Large intestine (tissue), 3 donors: ENCODE measurements around the gene FOSL2. TPM values are rescaled to one million over a fixed set of nuclear protein-coding genes. Genes with fewer than 3 reads are reported as not detected.

Experiments
- DNase-seq, 2 donors: peaks; one replicate each; pipeline versions ENCODE4 v3.0.0 to v3.0.0-alpha.2; 2013
- H3K27ac ChIP-seq: one replicate; pipeline ENCODE4 v1.5.1; 2013; ENCODE audit warnings: low read length
- H3K27me3 ChIP-seq: 2 replicates; pipeline ENCODE4 v1.6.1; 2013; ENCODE audit warnings: low read length; ENCODE audit not compliant: control insufficient read depth, insufficient read depth
- H3K36me3 ChIP-seq: 2 replicates; pipeline ENCODE4 v1.6.1; 2013; ENCODE audit warnings: low read length; ENCODE audit not compliant: control insufficient read depth, insufficient read depth
- H3K4me1 ChIP-seq: one replicate; pipeline ENCODE4 v1.6.1; 2013; ENCODE audit warnings: low read length; ENCODE audit not compliant: control insufficient read depth, insufficient read depth
- H3K4me3 ChIP-seq: one replicate; pipeline ENCODE4 v1.5.1; 2013; ENCODE audit warnings: low read length
- H3K9me3 ChIP-seq: one replicate; pipeline ENCODE4 v1.6.1; 2013; ENCODE audit warnings: mild to moderate bottlenecking, low read depth, low read length, moderate library complexity; ENCODE audit not compliant: control insufficient read depth
- WGBS: methylation state at CpG from one replicate; pipeline ENCODE4 v1.1.5; 2013; ENCODE audit warnings: low lambda C conversion rate; ENCODE audit not compliant: insufficient coverage; 5-methylcytosine and 5-hydroxymethylcytosine counted together
- polyA plus RNA-seq: library from polyadenylated mRNA; unstranded; fragments of 120-200 nt; gene quantifications from one replicate; pipeline ENCODE4 v1.2.1, GENCODE V29; 2013

Gene FOSL2
- polyA plus RNA-seq, 1 donor, result 57.5 TPM

DNA sequence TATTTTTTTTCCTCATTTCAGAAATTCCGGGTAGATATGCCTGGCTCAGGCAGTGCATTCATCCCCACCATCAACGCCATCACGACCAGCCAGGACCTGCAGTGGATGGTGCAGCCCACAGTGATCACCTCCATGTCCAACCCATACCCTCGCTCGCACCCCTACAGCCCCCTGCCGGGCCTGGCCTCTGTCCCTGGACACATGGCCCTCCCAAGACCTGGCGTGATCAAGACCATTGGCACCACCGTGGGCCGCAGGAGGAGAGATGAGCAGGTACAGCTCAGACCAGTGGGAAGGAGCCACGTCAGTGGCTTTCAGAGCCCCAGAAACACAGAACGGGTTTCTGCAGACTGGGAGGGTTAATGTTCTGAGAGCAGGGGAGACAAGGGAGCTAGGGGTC, 11.4 kb downstream of the FOSL2 start:
- H3K9me3 ChIP-seq, result no peaks in the 10 kb centered on the region
- no peak for DNase-seq
- H3K36me3 ChIP-seq, result peaks cover 95% of the 10 kb centered on the region
- no peak overlapping the region for H3K27ac ChIP-seq
- WGBS, result 83% methylated on average over 1 of the region's 11 CpGs
- peaks cover 33% of the 10 kb centered on the region for H3K4me1 ChIP-seq
- H3K27me3 ChIP-seq, result no peaks in the 10 kb centered on the region
- H3K4me3 ChIP-seq, result no peak overlapping the region

DNA sequence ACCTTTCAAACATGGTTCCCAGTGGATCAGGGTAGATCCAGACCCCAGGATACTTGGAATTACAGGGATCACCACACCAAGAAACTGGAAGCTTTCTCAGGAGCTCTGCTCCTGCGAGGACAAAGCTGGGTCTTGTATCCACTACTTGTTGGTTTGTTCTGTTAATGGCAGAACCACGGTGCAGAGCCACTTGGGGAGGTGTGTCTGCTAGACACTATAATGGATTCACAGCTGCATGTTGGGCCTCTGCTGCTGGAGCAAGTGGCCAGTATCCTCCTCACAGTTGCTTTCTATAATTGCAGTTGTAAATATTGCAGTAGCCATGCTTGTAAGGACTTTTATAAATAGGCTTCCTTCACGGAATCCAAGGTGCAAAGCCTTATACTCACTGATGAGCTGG, 12.9 kb downstream of the FOSL2 start:
- no peak for DNase-seq
- H3K9me3 ChIP-seq, result no peaks in the 10 kb centered on the region
- no peaks in the 10 kb centered on the region for H3K27me3 ChIP-seq
- WGBS, result no CpG with 5 or more reads among the region's 3 CpGs
- no peak overlapping the region for H3K4me3 ChIP-seq
- peaks cover 19% of the 10 kb centered on the region for H3K4me1 ChIP-seq
- no peak overlapping the region for H3K27ac ChIP-seq
- peaks cover 98% of the 10 kb centered on the region for H3K36me3 ChIP-seq

DNA sequence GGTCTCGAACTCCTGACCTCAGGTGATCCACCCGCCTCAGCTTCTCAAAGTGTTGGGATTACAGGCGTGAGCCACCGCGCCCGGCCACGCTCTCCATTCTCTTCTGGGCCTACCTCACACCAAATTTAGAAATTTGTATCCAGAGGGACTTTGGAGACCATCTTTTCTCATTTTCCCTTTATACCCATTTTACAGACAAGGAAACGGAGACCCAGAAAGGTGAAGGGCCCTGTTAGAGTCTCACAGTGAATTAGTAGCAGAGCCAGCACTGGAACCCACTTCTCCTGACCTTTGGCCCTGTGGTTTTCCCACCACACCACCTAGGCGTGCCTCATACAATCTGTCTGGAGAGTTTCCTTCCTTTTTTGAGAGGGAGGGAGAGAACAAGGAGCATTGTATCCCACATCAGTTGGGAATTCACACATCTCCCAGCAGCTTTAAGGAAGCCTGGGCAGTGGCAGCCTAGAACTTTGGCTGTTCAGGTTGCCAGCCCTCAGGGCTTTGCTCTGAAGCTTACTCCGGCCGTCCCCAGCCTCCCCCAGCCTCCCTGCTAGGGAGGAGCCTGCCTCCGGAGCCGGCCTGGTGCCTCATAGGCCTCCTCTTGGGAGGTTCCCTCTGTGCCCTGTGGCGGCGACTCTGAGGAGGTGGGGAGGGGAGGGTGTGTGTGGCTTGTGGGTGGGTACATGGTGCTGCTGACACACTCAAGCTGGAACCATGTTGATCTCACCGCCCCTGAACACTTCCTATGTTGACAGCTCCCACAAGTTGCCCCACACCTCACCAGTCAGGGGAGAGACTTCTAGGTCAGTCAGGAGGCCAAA, 13.8 kb downstream of the FOSL2 start:
- no peak overlapping the region for H3K4me3 ChIP-seq

DNA sequence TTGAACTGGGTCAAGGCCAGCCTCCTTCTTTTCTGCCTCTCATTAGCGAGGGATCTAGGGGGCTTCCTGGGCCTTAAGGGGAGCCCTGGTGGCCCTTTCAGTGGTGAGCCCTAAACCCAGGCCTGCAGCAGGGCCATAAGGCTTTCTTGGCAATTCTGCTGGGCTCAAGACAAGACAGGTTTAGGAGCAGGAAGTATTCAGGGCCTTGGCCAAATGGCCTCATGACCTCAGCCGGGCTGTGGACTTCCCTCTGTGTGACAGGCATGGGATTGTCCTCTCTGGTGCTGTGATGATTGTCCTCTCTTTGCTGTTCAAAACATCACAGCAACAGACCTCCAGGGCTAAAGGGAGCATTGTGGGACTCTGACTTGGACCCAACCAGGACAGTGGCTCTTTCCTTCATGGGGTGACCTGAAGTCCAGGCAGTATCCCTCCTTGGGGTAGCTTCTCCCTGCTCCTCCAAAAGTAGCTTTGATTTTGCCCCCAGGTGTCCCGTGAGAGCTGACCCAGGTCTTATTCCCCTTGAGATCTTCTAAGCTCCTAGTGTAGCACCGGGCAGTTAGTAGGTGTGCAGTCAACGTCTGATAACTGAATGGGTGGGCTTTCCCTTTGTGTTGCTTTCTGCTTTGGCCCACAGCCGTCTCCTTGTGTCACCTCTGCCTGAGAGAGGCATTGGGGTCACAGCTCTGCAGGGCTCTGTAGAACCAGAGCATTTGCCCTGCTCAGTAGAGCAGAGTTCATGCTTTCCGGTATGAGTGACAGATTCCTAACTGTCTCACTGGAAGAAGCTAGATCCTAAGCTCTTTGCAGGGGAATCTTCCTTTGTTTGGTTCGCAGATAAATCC, 14.7 kb downstream of the FOSL2 start:
- H3K27me3 ChIP-seq, result no peaks in the 10 kb centered on the region
- H3K9me3 ChIP-seq, result no peaks in the 10 kb centered on the region
- peaks cover 5% of the 10 kb centered on the region for H3K4me1 ChIP-seq
- H3K4me3 ChIP-seq, result no peak overlapping the region
- WGBS, result no CpG with 5 or more reads among the region's 8 CpGs
- no peak for DNase-seq
- H3K27ac ChIP-seq, result no peak overlapping the region
- peaks cover 99% of the 10 kb centered on the region for H3K36me3 ChIP-seq

More for the DNA sequence above, 13.8 kb downstream of the FOSL2 start:
- H3K4me1 ChIP-seq, result peaks cover 12% of the 10 kb centered on the region
- no peak for DNase-seq
- H3K36me3 ChIP-seq, result peaks cover 97% of the 10 kb centered on the region
- H3K9me3 ChIP-seq, result no peaks in the 10 kb centered on the region
- H3K27ac ChIP-seq, result no peak overlapping the region
- 100% methylated on average over 1 of the region's 16 CpGs for WGBS
- no peaks in the 10 kb centered on the region for H3K27me3 ChIP-seq

DNA sequence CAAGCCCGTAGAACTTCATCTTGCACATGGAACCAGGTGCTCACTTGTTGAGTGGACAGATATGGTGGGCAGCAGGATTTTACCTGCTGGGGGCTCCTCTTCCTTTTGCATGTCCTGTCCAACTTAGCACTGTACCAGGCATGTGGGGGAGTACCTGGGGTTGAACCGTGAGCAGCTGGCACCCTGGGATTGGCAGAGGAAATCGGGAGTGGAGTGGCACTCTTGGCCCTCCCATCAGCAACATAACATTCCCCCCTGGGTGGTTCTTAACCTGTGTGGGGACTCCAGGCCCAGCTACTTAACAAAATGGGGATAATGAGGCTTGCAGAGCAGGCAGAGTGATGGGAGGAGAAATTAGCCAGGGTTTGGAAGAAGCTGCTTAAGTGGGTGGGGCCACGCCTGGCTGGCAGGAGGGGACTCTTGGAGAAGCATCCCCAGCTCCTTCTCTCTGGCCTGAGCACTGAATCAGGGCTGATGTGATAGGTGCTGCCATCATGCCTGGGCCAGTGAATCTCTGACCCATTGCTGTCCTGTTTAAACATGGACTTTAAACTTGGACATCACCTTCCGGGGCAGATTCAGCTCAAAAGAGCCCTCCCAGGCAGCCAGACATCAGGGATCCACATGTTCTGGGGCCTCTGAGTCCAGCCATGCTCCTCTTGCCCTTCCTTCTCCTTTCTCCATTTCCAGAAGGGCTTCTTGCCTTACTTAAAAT, 15.5 kb downstream of the FOSL2 start:
- Histone ChIP-seq H3K4me3 (no peak overlapping the region), H3K4me1 (peaks cover 5% of the 10 kb centered on the region), H3K9me3 (no peaks in the 10 kb centered on the region), H3K36me3 (peaks cover 99% of the 10 kb centered on the region), H3K27ac (no peak overlapping the region), H3K27me3 (no peaks in the 10 kb centered on the region)
- no peak for DNase-seq
- WGBS, result no CpG with 5 or more reads among the region's 5 CpGs

DNA sequence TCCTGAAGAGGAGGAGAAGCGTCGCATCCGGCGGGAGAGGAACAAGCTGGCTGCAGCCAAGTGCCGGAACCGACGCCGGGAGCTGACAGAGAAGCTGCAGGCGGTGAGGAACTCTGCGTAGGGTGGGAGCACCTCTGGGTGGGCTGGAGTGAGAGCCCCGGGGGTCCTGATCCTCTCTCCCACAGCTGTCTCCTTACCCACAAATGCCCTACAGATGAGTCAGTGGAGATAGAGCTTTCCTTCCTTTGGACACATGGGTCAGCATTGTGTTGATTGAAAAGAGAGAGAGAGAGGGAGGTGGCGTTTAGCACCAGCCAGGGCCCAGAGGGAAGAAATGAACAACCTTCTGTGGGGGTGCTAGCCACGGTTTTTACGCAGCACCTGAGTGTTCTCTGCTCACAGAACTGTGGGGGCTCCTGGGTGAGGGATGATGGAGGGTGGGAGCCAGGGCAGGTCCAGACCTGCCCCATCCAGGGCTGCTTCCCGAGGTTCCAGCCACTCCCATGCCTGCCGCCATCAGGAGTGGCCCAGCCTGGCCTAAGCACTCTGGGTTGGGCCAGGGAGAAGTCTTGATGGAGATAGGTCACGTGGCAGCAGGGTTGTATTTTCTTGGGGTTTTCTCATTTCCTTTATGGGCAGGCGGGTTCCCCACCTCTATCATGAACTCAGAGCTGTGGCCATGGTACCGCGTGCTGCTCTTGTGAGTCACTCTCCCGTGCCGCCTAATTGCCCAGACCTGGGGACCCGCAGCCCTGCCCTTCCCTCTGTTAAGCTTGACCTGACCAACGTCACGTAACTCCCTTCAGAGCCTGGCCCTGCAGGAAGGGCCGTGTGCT, 16.3 kb downstream of the FOSL2 start:
- H3K27ac ChIP-seq, result no peak overlapping the region
- H3K4me1 ChIP-seq, result peaks cover 5% of the 10 kb centered on the region
- peak in 1 of 2 donors; percentile 43 for DNase-seq
- H3K27me3 ChIP-seq, result no peaks in the 10 kb centered on the region
- no CpG with 5 or more reads among the region's 26 CpGs for WGBS
- H3K36me3 ChIP-seq, result peaks cover 99% of the 10 kb centered on the region
- no peaks in the 10 kb centered on the region for H3K9me3 ChIP-seq
- H3K4me3 ChIP-seq, result no peak overlapping the region

DNA sequence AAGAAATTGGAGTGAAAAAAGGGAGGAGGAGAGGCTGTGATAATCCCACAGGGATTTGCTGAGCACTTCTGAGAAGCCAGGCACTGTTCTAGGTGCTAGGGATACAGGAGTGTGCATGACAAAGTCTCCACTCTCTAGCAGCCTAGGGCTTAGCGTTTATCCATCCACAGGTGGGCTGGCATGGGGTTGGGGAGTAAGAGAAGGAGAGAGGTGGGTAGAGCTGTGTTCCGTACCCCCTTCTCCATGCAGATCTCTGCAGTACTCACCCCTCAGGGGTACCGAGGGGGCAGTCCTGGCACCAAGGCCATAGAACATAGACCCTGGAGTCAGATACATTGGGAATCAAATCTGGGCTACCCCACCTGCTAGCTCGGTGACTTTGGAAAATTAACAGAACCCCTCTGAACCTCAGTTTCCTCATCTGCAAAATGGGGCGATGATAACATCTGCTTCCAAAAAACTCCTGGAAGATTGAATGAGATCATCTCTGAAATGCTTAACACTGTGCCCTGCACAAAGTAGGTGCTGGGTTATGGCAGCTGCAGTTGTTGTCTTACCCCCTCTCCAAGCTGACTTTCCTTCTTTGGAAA, 18.6 kb downstream of the FOSL2 start:
- Histone ChIP-seq H3K9me3 (no peaks in the 10 kb centered on the region), H3K36me3 (peaks cover 97% of the 10 kb centered on the region), H3K4me3 (no peak overlapping the region), H3K27me3 (no peaks in the 10 kb centered on the region), H3K4me1 (peaks cover 5% of the 10 kb centered on the region), H3K27ac (no peak overlapping the region)
- DNase-seq, result no peak
- no CpG with 5 or more reads among the region's 5 CpGs for WGBS

DNA sequence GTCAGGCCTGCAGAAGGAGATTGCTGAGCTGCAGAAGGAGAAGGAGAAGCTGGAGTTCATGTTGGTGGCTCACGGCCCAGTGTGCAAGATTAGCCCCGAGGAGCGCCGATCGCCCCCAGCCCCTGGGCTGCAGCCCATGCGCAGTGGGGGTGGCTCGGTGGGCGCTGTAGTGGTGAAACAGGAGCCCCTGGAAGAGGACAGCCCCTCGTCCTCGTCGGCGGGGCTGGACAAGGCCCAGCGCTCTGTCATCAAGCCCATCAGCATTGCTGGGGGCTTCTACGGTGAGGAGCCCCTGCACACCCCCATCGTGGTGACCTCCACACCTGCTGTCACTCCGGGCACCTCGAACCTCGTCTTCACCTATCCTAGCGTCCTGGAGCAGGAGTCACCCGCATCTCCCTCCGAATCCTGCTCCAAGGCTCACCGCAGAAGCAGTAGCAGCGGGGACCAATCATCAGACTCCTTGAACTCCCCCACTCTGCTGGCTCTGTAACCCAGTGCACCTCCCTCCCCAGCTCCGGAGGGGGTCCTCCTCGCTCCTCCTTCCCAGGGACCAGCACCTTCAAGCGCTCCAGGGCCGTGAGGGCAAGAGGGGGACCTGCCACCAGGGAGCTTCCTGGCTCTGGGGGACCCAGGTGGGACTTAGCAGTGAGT, 19.4 kb downstream of the FOSL2 start:
- Histone ChIP-seq H3K27me3 (no peaks in the 10 kb centered on the region), H3K9me3 (no peaks in the 10 kb centered on the region), H3K27ac (no peak overlapping the region), H3K4me3 (no peak overlapping the region), H3K4me1 (peaks cover 3% of the 10 kb centered on the region), H3K36me3 (peaks cover 91% of the 10 kb centered on the region)
- no CpG with 5 or more reads among the region's 27 CpGs for WGBS
- no peak for DNase-seq

DNA sequence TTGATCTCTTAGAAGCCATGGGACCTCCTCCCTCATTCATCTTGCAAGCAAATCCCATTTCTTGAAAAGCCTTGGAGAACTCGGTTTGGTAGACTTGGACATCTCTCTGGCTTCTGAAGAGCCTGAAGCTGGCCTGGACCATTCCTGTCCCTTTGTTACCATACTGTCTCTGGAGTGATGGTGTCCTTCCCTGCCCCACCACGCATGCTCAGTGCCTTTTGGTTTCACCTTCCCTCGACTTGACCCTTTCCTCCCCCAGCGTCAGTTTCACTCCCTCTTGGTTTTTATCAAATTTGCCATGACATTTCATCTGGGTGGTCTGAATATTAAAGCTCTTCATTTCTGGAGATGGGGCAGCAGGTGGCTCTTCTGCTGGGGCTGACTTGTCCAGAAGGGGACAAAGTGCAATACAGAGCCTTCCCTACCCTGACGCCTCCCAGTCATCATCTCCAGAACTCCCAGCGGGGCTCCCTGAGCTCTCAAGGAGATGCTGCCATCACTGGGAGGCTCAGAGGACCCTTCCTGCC, 20.0 kb downstream of the FOSL2 start:
- Histone ChIP-seq H3K4me3 (no peak overlapping the region), H3K36me3 (peaks cover 89% of the 10 kb centered on the region), H3K27me3 (no peaks in the 10 kb centered on the region), H3K9me3 (no peaks in the 10 kb centered on the region), H3K27ac (no peak overlapping the region), H3K4me1 (no peaks in the 10 kb centered on the region)
- 100% methylated on average over 1 of the region's 6 CpGs for WGBS
- no peak for DNase-seq
